WTC11 (cell line): ENCODE results near the gene DNAH14. TPM values are rescaled to one million over a fixed set of nuclear protein-coding genes. Genes with fewer than 3 reads are reported as not detected.

Source experiments
- ATAC-seq: fragments of 200-7000 bp; cut with Tn5 transposase; 2 replicates; pipeline ENCODE4 v1.10.0; 2021; ENCODE audit warnings: mild to moderate bottlenecking, moderate library complexity
- CTCF ChIA-PET: fragments of 300-600 bp; sonication (Branson Sonifier 250); formaldehyde crosslinking; loops from one replicate; lab custom pipeline; 2021; ENCODE audit warnings: antibody characterized with exemption; lab: Charles Lee
- POLR2A ChIA-PET: fragments of 350-600 bp; sonication (Branson Sonifier 250); formaldehyde crosslinking; loops from one replicate; lab custom pipeline; 2021; ENCODE audit warnings: antibody characterized with exemption; lab: Charles Lee
- DNase-seq: peaks from one replicate; pipeline ENCODE4 v3.0.0; 2021; ENCODE audit warnings: low spot score
- H3K27ac Mint-ChIP-seq: 2 replicates; pipeline ENCODE4 v1.8.0; 2021; ENCODE audit warnings: mixed read lengths
- H3K27me3 Mint-ChIP-seq: 2 replicates; pipeline ENCODE4 v1.8.0; 2021; ENCODE audit warnings: low read depth, mild to moderate bottlenecking, moderate library complexity, mixed read lengths
- H3K36me3 Mint-ChIP-seq: 2 replicates; pipeline ENCODE4 v1.8.0; 2021; ENCODE audit warnings: mixed read lengths
- H3K4me1 Mint-ChIP-seq: 2 replicates; pipeline ENCODE4 v1.8.0; 2022; ENCODE audit warnings: mixed read lengths
- H3K4me3 Mint-ChIP-seq: 2 replicates; pipeline ENCODE4 v1.8.0; 2021; ENCODE audit warnings: mild to moderate bottlenecking, moderate library complexity, mixed read lengths
- H3K9me3 Mint-ChIP-seq: 2 replicates; pipeline ENCODE4 v1.8.0; 2021; ENCODE audit warnings: mixed read lengths
- ATF6 ChIP-seq: sonication (generic); formaldehyde crosslinking; IDR thresholded peaks from 2 replicates; pipeline ENCODE4 v1.8.1; 2023; ENCODE audit warnings: mild to moderate bottlenecking, missing genetic modification reagents
- CBFB ChIP-seq: sonication (generic); formaldehyde crosslinking; IDR thresholded peaks from 2 replicates; pipeline ENCODE4 v1.8.1; 2022; ENCODE audit warnings: mild to moderate bottlenecking, low read depth, missing genetic modification reagents
- CREB1 ChIP-seq: sonication (generic); formaldehyde crosslinking; IDR thresholded peaks from 2 replicates; pipeline ENCODE4 v1.8.0; 2023; ENCODE audit warnings: mild to moderate bottlenecking, missing genetic modification reagents
- CREM ChIP-seq: sonication (generic); formaldehyde crosslinking; IDR thresholded peaks from 2 replicates; pipeline ENCODE4 v1.8.1; 2022; ENCODE audit warnings: mild to moderate bottlenecking, missing genetic modification reagents, moderate library complexity
- CTCF ChIP-seq: fragments of 200-600 bp; IDR thresholded peaks from 2 replicates; pipeline ENCODE4 v1.8.0; 2022; ENCODE audit warnings: antibody characterized with exemption
- E2F1 ChIP-seq: sonication (generic); formaldehyde crosslinking; IDR thresholded peaks from 2 replicates; pipeline ENCODE4 v1.8.0; 2022; ENCODE audit warnings: mild to moderate bottlenecking, missing genetic modification reagents
- E2F5 ChIP-seq: sonication (generic); formaldehyde crosslinking; IDR thresholded peaks from 2 replicates; pipeline ENCODE4 v1.8.1; 2022; ENCODE audit warnings: mild to moderate bottlenecking, moderate library complexity, missing genetic modification reagents
- ETV6 ChIP-seq: sonication (generic); formaldehyde crosslinking; IDR thresholded peaks from 2 replicates; pipeline ENCODE4 v1.8.1; 2022; ENCODE audit warnings: mild to moderate bottlenecking, missing genetic modification reagents
- FOXJ3 ChIP-seq: sonication (generic); formaldehyde crosslinking; IDR thresholded peaks from 2 replicates; pipeline ENCODE4 v1.9.0; 2021; ENCODE audit warnings: missing genetic modification reagents, mild to moderate bottlenecking, borderline replicate concordance
- GTF2I ChIP-seq: fragments of 250-450 bp; sonication (Bioruptor Pico); conservative IDR thresholded peaks from 2 replicates; pipeline ENCODE4 v1.4.0; 2021; ENCODE audit warnings: mild to moderate bottlenecking
- NR2C2 ChIP-seq: sonication (generic); formaldehyde crosslinking; IDR thresholded peaks from 2 replicates; pipeline ENCODE4 v1.8.0; 2022; ENCODE audit warnings: mild to moderate bottlenecking, missing genetic modification reagents
- NR3C1 ChIP-seq: sonication (generic); formaldehyde crosslinking; conservative IDR thresholded peaks from 2 replicates; pipeline ENCODE4 v1.8.1; 2023; ENCODE audit warnings: low read depth, mild to moderate bottlenecking, missing genetic modification reagents
- OVOL2 ChIP-seq: fragments of 250-450 bp; sonication (Bioruptor Pico); IDR thresholded peaks from 2 replicates; pipeline ENCODE4 v1.9.0; 2021; ENCODE audit warnings: mild to moderate bottlenecking, borderline replicate concordance
- PRDM15 ChIP-seq: sonication (generic); formaldehyde crosslinking; IDR thresholded peaks from 2 replicates; pipeline ENCODE4 v1.8.0; 2022; ENCODE audit warnings: missing genetic modification reagents
- RELA ChIP-seq: sonication (generic); formaldehyde crosslinking; IDR thresholded peaks from 2 replicates; pipeline ENCODE4 v1.8.1; 2022; ENCODE audit warnings: missing genetic modification reagents, mild to moderate bottlenecking, borderline replicate concordance
- TCF7 ChIP-seq: sonication (generic); formaldehyde crosslinking; IDR thresholded peaks from 2 replicates; pipeline ENCODE4 v1.8.0; 2022; ENCODE audit warnings: mild to moderate bottlenecking, low read depth, missing genetic modification reagents, moderate library complexity
- ZNF138 ChIP-seq: sonication (generic); formaldehyde crosslinking; conservative IDR thresholded peaks from 2 replicates; pipeline ENCODE4 v1.8.1; 2022; ENCODE audit warnings: mild to moderate bottlenecking, moderate library complexity, missing genetic modification reagents
- ZNF219 ChIP-seq: sonication (generic); formaldehyde crosslinking; IDR thresholded peaks from 2 replicates; pipeline ENCODE4 v1.8.0; 2023; ENCODE audit warnings: missing genetic modification reagents, mild to moderate bottlenecking, borderline replicate concordance
- ZNF232 ChIP-seq: sonication (generic); formaldehyde crosslinking; IDR thresholded peaks from 2 replicates; pipeline ENCODE4 v1.8.0; 2022; ENCODE audit warnings: mild to moderate bottlenecking, missing genetic modification reagents
- total RNA-seq: library from RNA; stranded (reverse); gene quantifications from 3 replicates; pipeline ENCODE4 v1.2.3, GENCODE V29; 2021
- TF ChIP-seq, protein P1 (sequence below): fragments of 250-450 bp; sonication (Bioruptor Pico); IDR thresholded peaks from 2 replicates; pipeline ENCODE4 v1.9.0; 2021; ENCODE audit warnings: moderate library complexity, mild to moderate bottlenecking, inconsistent platforms, borderline replicate concordance
- TF ChIP-seq, protein P2 (sequence below): sonication (generic); formaldehyde crosslinking; IDR thresholded peaks from 2 replicates; pipeline ENCODE4 v1.8.0; 2022; ENCODE audit warnings: mild to moderate bottlenecking, missing genetic modification reagents
- TF ChIP-seq, protein P3 (sequence below): sonication (generic); formaldehyde crosslinking; IDR thresholded peaks from 2 replicates; pipeline ENCODE4 v1.8.0; 2022; ENCODE audit warnings: mild to moderate bottlenecking, missing genetic modification reagents

Gene DNAH14
- total RNA-seq, 1 experiment from 2014 or later = 34.1 TPM

GRCh38 chr1:225191199-225191753 is 261.8 kb downstream of the DNAH14 start:
- Mint-ChIP-seq H3K27me3 (no peaks in the 10 kb centered on the region; the same call in 1 of the 2 replicates), H3K27ac (no peak overlapping the region), H3K9me3 (peaks cover 51% of the 10 kb centered on the region), H3K36me3 (peaks cover 11% of the 10 kb centered on the region), H3K4me1 (no peaks in the 10 kb centered on the region)
- POLR2A ChIA-PET = no interaction called here
- no peak for DNase-seq
- no peak for TF ChIP-seq ATF6 (CRISPR knock-in tag)
- TF ChIP-seq CREM (CRISPR knock-in tag) = no peak
- TF ChIP-seq, protein P1, sequence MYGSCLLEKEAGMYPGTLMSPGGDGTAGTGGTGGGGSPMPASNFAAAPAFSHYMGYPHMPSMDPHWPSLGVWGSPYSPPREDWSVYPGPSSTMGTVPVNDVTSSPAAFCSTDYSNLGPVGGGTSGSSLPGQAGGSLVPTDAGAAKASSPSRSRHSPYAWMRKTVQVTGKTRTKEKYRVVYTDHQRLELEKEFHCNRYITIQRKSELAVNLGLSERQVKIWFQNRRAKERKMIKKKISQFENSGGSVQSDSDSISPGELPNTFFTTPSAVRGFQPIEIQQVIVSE (CRISPR knock-in tag) = no peak
- no peak for TF ChIP-seq CBFB (CRISPR knock-in tag)
- TF ChIP-seq CREB1 (CRISPR knock-in tag) = no peak
- no peak for TF ChIP-seq FOXJ3 (CRISPR knock-in tag)
- TF ChIP-seq, all 79 proteins: peak for 0
- CTCF ChIA-PET = no interaction called here
- H3K4me3 Mint-ChIP-seq = no peak overlapping the region
- no peak for ATAC-seq

DNA sequence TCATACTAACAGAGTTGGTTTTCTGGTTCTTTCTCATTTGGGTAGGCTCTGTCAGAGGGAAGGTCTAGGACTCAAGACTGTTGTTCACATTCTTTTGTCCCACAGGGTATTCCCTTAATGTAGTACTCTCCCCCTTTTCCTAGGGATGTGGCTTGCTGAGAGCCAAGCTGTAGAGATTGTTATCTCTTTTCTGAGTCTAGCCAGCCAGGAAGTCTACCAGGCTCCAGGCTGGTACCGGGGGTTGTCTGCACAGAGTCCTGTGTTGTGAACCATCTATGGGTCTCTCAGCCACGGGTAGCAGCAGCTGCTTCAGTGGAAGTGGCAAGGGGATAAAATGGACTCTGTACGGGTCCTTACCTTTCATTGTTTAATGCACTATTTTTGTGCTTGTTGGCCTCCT is 272.0 kb downstream of the DNAH14 start:
- no peaks in the 10 kb centered on the region for H3K36me3 Mint-ChIP-seq
- H3K27me3 Mint-ChIP-seq = peaks cover 3% of the 10 kb centered on the region; the same call in 1 of the 2 replicates
- no peak overlapping the region for H3K4me3 Mint-ChIP-seq
- ATAC-seq = no peak
- H3K27ac Mint-ChIP-seq = no peak overlapping the region
- H3K9me3 Mint-ChIP-seq = peaks cover 45% of the 10 kb centered on the region
- CTCF ChIA-PET = no interaction called here
- no peaks in the 10 kb centered on the region for H3K4me1 Mint-ChIP-seq
- POLR2A ChIA-PET = no interaction called here
- DNase-seq = no peak
- no peak for TF ChIP-seq TCF7 (CRISPR knock-in tag)
- no peak for TF ChIP-seq GTF2I (CRISPR knock-in tag)
- TF ChIP-seq E2F5 (CRISPR knock-in tag) = no peak
- no peak for TF ChIP-seq ZNF219 (CRISPR knock-in tag)
- TF ChIP-seq NR2C2 (CRISPR knock-in tag) = no peak
- TF ChIP-seq, protein P2, sequence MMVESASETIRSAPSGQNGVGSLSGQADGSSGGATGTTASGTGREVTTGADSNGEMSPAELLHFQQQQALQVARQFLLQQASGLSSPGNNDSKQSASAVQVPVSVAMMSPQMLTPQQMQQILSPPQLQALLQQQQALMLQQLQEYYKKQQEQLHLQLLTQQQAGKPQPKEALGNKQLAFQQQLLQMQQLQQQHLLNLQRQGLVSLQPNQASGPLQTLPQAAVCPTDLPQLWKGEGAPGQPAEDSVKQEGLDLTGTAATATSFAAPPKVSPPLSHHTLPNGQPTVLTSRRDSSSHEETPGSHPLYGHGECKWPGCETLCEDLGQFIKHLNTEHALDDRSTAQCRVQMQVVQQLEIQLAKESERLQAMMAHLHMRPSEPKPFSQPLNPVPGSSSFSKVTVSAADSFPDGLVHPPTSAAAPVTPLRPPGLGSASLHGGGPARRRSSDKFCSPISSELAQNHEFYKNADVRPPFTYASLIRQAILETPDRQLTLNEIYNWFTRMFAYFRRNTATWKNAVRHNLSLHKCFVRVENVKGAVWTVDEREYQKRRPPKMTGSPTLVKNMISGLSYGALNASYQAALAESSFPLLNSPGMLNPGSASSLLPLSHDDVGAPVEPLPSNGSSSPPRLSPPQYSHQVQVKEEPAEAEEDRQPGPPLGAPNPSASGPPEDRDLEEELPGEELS = no peak
- no peak for TF ChIP-seq ZNF138 (CRISPR knock-in tag)
- no peak for TF ChIP-seq CTCF
- TF ChIP-seq ZNF232 = no peak
- TF ChIP-seq, protein P3, sequence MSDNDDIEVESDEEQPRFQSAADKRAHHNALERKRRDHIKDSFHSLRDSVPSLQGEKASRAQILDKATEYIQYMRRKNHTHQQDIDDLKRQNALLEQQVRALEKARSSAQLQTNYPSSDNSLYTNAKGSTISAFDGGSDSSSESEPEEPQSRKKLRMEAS (CRISPR knock-in tag) = no peak
- TF ChIP-seq PRDM15 (CRISPR knock-in tag) = no peak
- no peak for TF ChIP-seq E2F1
- TF ChIP-seq OVOL2 = no peak
- no peak for TF ChIP-seq NR3C1
- no peak for TF ChIP-seq ETV6 (CRISPR knock-in tag)
- TF ChIP-seq RELA (CRISPR knock-in tag) = no peak
- no peak for TF ChIP-seq CBFB (CRISPR knock-in tag)
